ENCODE measurements around the gene PRMT3.
A peak's percentile ranks its signal among the peaks of the same experiment; 100 is the strongest.
"Not testable (repeated sequence)": the region's sequence is repeated elsewhere in the genome, so short reads cannot be mapped to it uniquely, and the experiment has no call there.

Gene PRMT3

DNA sequence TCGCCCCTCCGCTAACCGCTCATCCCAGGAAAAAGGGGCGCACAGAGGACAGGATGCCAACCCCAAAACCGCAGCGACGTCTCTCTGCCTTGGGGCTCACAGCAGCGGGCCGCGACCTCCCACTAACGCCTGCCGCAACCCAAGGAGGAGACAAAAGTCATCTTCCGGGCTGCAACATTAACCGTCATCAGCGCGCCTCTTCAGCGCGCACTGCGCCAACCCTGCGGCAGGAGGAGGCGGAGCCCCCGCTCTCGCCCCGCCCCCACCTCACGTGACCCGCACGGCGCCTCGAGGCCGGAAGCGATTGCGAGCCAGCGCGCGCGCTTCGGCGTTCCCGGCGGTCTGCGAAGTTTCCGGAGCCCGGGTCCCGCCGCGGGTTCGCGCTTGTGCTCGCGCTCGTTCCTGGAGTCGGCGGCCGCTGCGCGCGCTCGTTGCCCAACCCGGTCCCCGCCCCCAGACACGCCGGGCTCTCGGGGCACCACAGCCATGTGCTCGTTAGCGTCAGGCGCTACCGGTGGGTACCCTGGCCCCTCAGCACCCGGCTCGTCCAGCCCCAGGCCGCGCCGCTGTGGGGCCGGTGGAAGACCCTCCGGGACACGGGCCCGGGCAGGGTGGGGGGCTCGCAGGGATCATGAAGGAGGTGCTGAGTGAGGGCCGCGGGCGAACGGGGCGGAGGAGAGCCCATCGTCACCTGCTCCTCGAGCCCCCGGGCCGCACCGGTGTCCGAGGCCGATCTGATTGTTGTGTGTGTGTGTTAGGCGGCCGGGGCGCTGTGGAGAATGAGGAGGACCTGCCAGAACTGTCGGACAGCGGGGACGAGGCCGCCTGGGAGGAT, at the start of gene PRMT3:
Gene PRMT3 (plus strand): TSS at position 456 of the 835 bp plus-strand sequence. CDS start 31 bp downstream, at position 487.
- no peak for FAIRE-seq

DNA sequence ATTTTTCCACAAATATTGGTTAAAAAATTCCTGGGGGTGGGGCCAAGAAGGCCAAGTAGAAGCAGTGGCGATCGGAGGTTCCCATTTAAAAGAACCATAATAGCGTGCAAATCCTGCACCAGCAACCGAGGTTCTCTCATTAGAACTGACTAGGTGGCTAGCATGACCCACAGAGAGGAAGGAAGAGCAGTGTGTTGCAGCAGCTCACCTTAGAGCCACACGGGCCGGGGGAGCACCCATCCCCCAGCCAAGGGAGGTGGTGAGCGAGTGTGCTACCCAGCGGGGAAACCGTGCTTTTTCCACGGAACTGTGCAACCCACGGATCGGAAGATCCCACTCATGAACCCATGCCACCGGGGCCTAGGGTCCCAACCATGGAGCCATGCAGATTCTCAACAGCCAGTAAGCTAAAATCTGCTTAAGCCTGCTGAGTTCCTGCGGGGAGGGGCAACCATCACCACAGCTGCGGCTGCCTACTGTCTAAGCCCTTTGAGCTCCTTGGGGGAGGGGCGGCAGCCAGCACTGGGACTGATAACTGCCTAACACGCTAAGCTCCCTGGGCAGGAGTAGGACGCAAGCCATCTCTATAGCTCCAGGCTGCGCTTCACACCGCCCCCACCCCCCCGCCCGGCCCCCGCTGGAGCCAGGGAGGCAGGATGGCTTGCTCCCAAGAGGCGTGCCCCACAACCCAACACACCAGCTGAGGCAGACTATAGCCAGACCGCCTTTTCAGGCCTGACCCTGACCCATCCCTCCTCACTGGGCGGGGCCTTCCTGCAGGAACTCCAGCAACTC, 45.0 kb upstream of the PRMT3 start:
- FAIRE-seq: no peak

DNA sequence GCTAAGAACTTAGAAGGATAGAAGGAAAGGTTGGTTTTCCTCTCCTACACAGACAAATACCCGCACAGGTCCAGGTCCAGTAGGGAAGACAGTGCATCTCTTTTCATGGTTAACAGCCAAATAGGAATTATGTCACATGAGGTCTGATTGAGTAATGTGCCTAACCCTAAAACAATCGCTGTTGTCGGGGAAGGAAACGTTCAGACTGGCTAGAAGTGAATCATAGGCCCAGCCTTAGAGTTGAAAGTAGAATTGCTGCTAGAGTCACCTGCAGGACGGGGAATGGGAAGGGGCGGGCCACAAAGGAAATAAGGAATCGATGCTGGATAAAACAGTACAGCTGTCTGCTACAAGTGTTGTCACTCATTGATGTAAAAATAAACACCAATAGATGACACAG, 36.4 kb upstream of the PRMT3 start:
- FAIRE-seq: no peak

DNA sequence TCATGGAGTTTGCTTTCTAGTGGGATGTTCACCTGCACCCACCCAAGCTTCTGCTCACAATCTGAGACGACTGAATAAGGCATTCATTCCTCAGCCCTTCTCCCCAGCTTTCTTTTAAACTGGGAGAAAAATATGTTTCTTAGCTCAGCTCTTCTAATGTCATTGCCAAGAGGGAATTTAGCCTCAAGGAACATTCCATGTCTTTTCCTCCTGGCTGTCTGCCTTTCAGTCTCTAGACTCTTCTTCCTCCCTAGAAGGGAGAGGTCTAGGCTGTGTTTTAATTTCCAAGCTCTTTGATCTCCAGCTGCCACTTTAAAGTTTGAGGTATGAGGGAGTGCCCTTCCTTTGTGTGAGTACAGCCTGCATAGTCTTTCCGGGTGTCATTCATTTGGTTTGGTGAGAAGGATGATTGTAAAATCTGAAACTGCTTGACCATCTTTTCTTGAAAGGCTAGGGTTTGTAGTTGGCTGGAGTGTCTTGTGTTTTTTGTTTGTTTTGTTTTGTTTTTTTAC, 35.7 kb upstream of the PRMT3 start:
- FAIRE-seq: no peak

DNA sequence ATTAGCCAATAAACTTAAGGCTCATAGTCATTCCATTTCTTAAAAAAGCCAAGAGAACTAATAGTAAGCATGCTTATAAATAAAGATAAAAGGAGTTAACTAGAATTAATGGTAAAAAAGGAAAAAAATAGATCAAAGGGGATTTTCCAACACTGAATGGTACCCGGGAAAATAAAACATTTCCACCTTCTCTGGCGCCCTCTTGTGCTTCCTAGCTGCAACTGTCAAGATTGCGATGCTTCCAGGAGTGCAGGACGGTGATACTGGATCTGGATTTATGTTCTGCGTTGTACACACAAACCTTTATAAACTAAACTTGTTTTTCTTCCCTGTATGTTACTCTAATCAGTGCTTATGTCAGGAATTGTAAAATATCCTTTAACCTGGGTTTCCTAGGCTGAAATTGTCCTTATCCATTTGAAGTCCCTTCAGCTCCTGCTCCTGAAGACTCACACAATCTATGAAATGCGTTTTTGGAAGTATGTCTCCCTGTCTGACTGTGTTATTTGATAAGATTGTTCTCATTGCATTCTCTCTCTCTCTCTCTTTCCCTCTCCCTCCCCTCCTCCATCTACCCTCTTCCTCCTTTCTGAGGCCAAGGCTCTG, 33.6 kb upstream of the PRMT3 start:
- peak; percentile 38 for FAIRE-seq

DNA sequence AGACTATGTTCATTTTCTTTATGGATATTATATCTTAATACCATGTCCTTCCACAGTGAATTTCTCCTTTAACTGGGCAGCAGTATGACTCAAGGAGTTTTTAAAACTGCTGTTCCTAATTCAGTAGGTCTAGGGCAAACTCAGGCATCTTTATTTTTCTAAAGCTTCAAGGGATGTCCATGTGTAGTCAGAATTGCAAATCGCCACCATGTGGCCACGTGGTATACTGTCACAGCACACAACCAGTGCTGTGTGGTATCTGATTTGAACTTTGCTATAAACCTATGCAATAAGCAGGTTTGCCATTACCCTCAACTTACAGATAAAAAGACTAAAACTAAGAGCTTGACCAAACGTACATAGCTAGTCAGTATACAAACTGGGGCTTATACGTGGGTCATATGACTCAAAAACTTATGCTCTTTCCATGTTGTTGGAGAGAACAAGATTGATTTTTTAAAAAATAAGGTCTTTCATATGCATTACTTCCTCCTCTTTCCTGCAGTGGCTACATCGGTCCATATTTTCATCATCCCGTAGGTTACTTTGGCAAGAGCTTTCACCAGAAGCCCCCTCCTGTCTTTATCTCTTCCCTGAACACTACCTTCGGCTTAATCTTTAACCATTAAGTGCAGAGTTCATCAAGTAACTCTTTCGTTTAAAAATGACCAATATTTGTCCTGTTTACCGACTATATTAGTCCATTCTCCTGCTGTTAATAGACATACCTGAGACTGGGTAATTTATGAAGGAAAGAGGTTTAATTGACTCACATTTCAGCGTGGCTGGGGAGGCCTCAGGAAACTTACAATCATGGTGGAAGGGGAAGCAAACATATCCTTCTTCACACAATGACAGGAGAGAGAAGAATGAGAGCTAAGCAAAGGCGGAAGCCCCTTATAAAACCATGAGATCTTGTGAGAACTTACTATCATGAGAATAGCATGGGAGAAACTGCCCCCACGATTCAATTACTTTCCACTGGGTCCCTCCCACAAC, 32.0 kb upstream of the PRMT3 start:
- no peak for FAIRE-seq

DNA sequence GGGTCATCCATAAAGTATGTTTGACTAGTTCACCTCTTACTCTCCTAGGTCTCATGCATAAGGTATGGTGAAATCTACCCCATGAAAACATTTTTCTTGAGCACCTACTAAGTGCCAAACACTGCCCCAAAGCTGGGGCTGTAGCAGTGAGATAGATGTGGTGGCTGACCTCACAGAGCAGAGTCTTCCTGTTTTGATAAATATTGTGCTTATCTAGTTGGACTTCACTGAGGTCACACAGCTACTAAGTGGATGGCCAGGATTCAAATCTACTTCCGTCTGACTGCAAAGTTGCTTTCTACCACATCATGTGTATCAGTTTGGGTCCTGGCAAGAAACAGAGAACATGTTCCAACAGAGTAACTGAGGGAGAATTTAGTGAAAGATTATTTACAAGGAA, 30.4 kb upstream of the PRMT3 start:
- FAIRE-seq: no peak

DNA sequence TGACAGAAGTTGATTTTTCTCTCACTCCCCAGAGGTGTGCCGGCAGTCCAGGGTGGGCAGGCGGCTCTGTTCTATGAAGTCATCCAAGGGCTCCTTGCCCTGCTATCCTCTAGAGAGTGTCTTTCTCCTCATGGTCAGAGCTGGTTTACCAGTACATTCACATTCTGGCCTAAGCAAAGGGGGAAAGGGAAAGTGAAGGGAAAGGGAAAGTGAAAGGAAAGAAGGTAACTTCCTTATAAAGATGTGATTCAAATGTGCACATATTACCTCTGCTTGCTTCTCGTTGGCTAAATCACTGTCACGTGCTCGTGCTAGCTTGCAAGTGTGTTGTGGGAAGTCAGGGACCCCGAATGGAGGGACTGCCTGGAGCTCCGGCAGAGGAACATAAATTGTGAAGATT, 26.9 kb upstream of the PRMT3 start:
- FAIRE-seq: no peak

DNA sequence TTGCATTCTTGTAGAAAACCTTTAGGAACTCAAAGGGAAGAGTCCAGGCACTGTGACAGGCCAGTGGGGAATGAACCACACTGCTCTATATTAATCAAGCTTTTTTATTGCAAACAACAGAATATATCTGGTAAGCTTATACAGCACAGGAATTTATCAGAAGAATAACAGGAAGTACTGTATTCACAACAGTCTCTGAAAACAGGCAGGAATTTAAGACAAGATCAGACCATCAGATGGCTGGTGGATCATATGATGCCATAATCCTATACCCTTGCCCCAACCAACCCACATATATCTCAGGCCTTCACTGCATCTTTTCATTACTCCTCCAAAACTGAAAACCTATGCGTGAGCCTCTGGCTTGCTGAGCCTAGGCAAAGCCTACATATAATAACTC, 25.0 kb upstream of the PRMT3 start:
- FAIRE-seq: no peak

DNA sequence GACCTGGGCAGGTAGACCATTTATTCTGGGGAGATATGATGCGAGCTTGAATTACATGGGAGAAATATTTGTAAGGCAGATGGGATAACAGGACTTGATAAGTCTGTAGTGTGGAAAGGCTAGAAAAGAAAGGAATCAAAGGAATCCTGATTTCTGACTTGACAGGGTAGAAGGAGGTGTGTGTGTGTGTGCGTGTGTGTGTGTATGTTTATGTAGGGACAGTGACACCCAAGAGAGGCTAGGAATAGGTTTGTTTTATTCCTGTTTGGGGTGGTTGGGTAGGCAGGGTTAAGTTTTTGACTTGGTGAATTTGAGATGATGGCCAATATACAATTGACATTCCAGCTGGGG, 24.4 kb upstream of the PRMT3 start:
- no peak for FAIRE-seq

DNA sequence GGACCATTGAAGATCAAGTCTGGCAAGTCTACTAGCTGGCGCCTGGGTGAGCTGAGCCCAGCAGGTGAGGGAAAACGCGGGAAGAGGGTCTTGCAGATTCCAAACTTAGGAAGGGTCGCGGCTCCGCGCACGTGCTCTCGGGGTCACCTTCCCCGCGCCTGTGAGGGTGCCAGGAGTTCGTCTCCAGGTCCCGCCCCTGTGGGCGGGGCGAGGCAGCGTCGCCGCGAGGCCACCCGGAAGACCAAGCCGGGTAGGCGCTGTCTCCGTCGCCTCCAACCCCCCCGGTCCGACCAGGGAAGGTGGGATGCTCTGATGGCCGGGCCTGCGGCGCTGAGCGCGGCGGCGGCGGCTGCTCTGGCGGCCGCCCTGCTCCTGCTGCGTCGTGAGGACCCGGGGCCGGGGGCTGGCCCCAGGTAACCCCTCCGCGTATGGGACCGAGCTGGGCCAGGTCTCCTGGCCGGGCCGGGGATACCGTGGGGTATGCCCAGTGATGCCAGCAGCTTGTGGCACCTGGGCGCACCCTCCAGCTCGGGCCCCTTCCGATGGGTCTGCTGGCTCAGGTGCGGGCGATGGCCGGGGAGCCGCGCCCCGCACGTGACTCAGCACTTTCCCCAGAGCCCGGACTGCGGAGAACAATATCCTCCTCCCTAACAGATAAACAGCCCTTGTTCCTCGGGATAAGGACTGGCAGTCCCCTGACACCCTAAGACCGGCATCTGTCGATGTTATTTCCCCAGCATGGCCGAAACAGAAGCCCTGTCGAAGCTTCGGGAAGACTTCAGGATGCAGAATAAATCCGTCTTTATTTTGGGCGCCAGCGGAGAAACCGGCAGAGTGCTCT, 23.8 kb upstream of the PRMT3 start, which contains the start of gene HTATIP2:
Gene HTATIP2 (plus strand): TSS at position 215 of the 841 bp plus-strand sequence. CDS start 524 bp downstream, at position 739.
- FAIRE-seq: no peak

DNA sequence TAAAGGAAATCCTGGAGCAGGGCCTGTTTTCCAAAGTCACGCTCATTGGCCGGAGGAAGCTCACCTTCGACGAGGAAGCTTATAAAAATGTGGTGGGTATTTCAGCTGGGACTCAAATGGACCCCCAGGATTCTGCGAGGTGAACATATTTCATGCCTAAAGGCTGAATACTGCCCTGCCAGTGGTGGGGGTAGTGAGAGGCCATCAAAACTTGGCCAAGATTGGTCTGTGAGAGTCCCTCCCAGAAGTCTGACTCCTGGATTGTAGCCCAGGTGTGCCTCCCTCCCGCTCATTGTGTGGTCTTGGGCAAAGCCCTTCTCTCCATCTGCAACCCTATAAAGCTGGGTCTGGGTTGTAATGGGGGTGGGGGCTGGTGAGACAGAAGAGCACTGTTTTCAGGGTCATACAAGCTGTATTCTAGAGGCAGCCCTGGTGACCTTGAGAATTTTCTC, 23.1 kb upstream of the PRMT3 start:
- no peak for FAIRE-seq

DNA sequence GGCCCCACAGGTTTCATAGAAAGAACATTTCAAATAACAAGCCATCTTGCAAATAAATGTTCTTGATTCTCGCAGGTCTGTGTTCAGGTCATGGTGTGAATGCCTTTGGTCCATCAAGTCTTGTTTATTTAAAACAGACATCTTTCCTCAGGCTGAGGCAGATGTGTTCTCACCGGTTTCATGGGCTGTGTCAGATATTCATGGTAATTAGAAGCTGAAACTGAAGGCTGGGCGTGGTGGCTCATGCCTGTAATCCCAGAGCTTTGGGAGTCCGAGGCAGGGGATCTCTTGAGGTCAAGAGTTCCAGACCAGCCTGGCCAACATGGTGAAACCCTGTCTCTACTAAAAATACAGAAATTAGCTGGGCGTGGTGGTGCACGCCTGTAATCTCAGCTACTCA, 22.1 kb upstream of the PRMT3 start:
- not testable (repeated sequence) for FAIRE-seq

DNA sequence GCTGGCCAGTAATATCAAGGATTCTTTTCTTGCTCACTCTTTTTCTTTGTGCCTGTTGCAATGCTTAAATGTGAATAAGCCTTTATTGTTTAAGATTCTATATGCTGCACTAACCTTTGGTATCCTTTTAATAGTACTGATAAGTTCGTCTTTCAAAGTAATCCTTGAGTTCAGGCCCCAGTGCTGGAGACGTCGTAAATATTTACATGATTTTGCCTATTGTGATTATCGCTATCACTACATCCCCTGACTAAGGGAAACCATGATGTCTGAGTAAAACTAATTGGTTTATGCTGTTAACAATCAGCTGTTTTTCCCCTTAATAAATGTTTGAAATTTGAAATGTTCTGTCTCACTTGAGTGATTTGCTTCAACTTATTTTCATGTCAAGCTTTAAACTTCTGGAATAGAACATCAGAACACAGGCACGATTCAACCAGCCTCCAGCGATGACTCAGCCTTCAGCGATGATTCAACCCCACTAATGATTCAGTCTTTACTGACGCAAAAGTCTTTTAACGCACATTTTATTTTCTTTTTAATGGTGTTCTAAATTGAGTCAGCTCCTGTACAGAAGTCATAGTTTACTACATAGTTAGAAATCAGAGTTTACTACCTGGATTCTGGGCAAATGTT, 20.1 kb upstream of the PRMT3 start:
- no peak for FAIRE-seq

DNA sequence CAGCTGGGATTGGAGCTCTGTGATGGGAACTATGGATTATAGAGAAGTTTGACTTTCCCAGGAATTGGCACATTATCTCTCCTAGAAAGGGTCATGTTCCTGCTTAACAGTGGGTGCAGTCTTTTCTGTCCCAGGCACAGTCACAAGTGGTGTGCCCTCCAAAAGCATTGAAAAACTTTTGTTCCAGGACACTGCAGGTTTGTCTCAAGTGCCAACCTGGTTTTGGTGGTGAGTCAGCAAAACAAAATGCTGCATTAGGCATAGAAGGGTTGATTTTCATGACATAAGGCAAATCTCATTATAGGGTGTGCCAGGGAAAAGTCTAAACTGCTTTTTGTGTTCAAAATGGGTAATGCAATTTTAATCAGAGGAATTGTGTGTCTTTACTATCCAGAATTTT, 19.1 kb upstream of the PRMT3 start:
- FAIRE-seq: no peak

DNA sequence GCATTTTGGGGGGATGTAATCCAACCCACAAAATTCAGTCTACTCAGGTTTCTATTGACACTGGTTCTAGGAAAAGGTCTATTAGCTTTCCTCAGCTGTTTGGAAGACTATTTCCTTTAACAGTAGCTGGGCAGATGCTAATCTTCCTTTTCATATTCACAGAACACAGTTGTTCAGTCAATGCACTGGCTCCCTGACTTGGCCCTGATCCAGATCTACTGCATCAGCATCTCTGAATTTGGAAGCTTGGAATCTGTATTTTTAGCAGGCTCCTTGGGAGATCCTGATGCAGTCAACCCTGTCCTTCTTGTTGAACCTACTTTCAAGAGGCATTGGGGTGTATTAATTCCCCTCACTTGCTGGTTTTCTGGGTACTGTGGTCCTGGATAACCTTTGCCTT, 17.7 kb upstream of the PRMT3 start:
- no peak for FAIRE-seq

DNA sequence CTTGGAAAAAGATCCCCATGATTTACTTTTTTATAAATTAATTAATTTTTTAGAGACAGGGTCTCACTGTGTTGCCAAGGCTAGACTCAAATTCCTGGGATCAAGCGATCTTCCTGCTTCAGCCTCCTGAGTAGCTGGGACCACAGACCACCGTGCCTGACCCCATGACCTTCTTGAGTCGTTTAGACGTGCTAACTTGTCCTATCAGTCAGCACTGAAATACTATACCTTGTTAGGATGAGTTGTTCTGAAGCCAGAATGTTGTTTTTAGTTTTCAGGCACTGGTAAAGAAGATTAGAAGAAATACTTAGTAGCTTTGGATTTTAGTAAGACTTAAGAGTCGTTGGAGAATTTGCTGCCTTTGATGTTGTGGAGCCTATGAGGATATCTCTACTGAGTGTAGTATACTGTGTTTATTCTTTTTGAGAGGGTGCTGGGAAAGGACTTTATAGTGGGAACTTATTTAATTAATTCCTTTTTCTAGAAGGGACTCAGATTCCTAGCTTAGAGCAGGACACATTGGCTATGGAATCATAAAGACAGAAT, 15.4 kb upstream of the PRMT3 start:
- FAIRE-seq: no peak

DNA sequence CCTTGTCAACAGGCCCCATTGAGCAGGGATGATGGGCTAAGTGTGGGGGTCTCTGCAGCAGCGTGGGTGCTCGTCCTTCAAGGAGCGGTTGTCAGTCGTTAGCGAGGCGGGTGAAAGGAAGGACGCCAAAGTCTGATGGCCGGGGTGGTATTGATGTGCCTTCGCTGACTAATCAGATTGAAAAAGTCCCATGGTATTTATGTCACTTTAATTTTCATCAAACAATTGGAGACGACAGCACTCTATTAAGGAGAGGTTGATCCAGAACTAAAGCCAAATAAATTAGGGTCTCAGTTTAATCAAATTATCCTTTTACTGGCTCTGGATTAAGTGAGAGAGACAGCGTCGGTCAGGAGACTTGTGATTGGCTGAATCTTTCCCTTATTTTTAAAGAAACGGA, 14.4 kb upstream of the PRMT3 start:
- no peak for FAIRE-seq

DNA sequence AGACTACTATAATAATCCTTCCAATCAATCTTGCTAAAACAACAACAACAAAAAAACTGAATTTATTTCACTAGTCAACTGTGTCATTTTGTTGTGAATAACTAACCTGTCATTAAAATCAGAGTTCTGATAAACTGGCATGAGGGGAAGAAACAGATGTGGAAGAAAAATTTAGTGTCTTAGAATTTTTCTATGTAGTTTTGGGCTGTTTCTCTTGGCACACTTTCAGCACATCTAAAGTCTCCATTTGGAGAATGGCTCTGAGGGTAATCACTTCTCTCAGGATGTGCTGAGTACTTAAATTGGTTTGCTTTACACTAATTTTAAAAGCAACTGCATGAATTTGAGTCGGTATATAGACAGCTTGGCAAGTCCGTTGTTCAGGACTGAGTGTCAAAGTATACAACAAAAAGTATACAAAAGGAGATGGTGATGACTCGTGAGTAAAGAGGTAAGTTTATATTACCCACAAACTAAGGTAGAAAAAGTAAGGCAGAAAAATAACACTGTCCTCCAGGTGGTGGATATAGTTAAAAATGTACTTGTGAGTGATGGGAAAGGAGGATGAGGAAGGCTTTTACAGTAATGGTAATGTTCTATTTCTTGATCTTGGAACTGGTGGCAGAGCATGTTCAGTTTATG, 13.8 kb upstream of the PRMT3 start:
- no peak for FAIRE-seq

Data from colon (tissue), 2 donors.